ENCODE measurements around the gene MYH2. TPM values are rescaled to one million over a fixed set of nuclear protein-coding genes. Genes with fewer than 3 reads are reported as not detected.
"Not testable (repeated sequence)": the region's sequence is repeated elsewhere in the genome, so short reads cannot be mapped to it uniquely, and the experiment has no call there.

Gene MYH2
- total and polyA plus RNA-seq, 2 of the 13 experiments (the other 11 are each of a cell fraction or from before 2014, with no cell fraction given): not detected

- in situ Hi-C loops (cut with HindIII; ENCODE audit: extremely low pct_ligation_motif_present, low pct_unique_long_range_greater_than_20kb); H3K36me3 ChIP-seq (replicated peaks in 1 of 2; ENCODE audit: control insufficient read depth in 1 of 2, insufficient read depth in 2 of 2, low read length in 2 of 2); H3K4me2 ChIP-seq (ENCODE audit: low read depth, low read length); H4K20me1 ChIP-seq (ENCODE audit: insufficient read depth, low read length); CTCF ChIA-PET (ENCODE audit: low intra/inter-chr PET ratio, low total read pairs); H3K79me2 ChIP-seq (ENCODE audit: insufficient read depth, low read length); H3K9ac ChIP-seq (ENCODE audit: insufficient read depth, low read depth, low read length); H3K4me3 ChIP-seq (replicated peaks in 1 of 3; ENCODE audit: insufficient read depth in 1 of 3, low read depth in 2 of 3, low read length in 3 of 3); H2AFZ ChIP-seq (ENCODE audit: low read length); H3K4me1 ChIP-seq (ENCODE audit: insufficient read depth, low read length); H3K27me3 ChIP-seq (ENCODE audit: control insufficient read depth in 1 of 2, insufficient read depth in 2 of 2, low read length in 2 of 2); DNase-seq (ENCODE audit: low spot score); POLR2A ChIA-PET; H3K27ac ChIP-seq (ENCODE audit: extremely low read length, insufficient read depth, low read length); BruUV-seq (replicated peaks); intact Hi-C loops (cut with micrococcal nuclease; ENCODE audit: unreplicated experiment); TF ChIP-seq ATF7 (CRISPR knock-in tag; IDR thresholded peaks at IDR 0.05): not testable (repeated sequence)
- FAIRE-seq (peak; percentile 37), ATAC-seq (peak; percentile 49; the same call in 2 of the 3 replicates)
- WGBS (ENCODE audit: low lambda C conversion rate): 13% methylated on average over 5 of the region's 5 CpGs
- TF ChIP-seq ATF7 (IDR thresholded peaks at IDR 0.05): 0 out of 2 replicates have a peak, but pooled peaks have one; percentile 8
- H3K9me3 ChIP-seq (ENCODE audit: low read length): peaks cover 13% of the 10 kb centered on the region
Measured at GRCh38 chr17:10543486-10543885, 6.0 kb downstream of the MYH2 start.

GRCh38 chr17:10541179-10541578 is 8.3 kb downstream of the MYH2 start:
- H3K9ac ChIP-seq (ENCODE audit: insufficient read depth, low read depth, low read length); H3K79me2 ChIP-seq (ENCODE audit: insufficient read depth, low read length); H3K4me3 ChIP-seq (replicated peaks in 1 of 3; ENCODE audit: insufficient read depth in 1 of 3, low read depth in 2 of 3, low read length in 3 of 3); H2AFZ ChIP-seq (ENCODE audit: low read length); H3K27ac ChIP-seq (ENCODE audit: extremely low read length, insufficient read depth, low read length); CTCF ChIA-PET (ENCODE audit: low intra/inter-chr PET ratio, low total read pairs); H3K27me3 ChIP-seq (ENCODE audit: control insufficient read depth in 1 of 2, insufficient read depth in 2 of 2, low read length in 2 of 2); intact Hi-C loops (cut with micrococcal nuclease; ENCODE audit: unreplicated experiment); FAIRE-seq; DNase-seq (ENCODE audit: low spot score); H3K4me1 ChIP-seq (ENCODE audit: insufficient read depth, low read length); H3K4me2 ChIP-seq (ENCODE audit: low read depth, low read length); H3K36me3 ChIP-seq (replicated peaks in 1 of 2; ENCODE audit: control insufficient read depth in 1 of 2, insufficient read depth in 2 of 2, low read length in 2 of 2); POLR2A ChIA-PET; ATAC-seq; H4K20me1 ChIP-seq (ENCODE audit: insufficient read depth, low read length); in situ Hi-C loops (cut with HindIII; ENCODE audit: extremely low pct_ligation_motif_present, low pct_unique_long_range_greater_than_20kb); BruUV-seq (replicated peaks): not testable (repeated sequence)
- WGBS (ENCODE audit: low lambda C conversion rate): 7% methylated on average over 6 of the region's 6 CpGs
- peaks cover 13% of the 10 kb centered on the region for H3K9me3 ChIP-seq (ENCODE audit: low read length)

- ChIA-PET POLR2A (no interaction called here), CTCF (ENCODE audit: low intra/inter-chr PET ratio, low total read pairs) (no interaction called here)
- Histone ChIP-seq H4K20me1 (ENCODE audit: insufficient read depth, low read length) (no peaks in the 10 kb centered on the region), H2AFZ (ENCODE audit: low read length) (no peak overlapping the region), H3K36me3 (replicated peaks in 1 of 2; ENCODE audit: control insufficient read depth in 1 of 2, insufficient read depth in 2 of 2, low read length in 2 of 2) (no peaks in the 10 kb centered on the region), H3K27me3 (ENCODE audit: control insufficient read depth in 1 of 2, insufficient read depth in 2 of 2, low read length in 2 of 2) (peaks cover 0 to 3% of the 10 kb centered on the region in 2 experiments; a peak in 1 of 5 replicates), H3K27ac (ENCODE audit: extremely low read length, insufficient read depth, low read length) (no peak overlapping the region), H3K9me3 (ENCODE audit: low read length) (no peaks in the 10 kb centered on the region), H3K9ac (ENCODE audit: insufficient read depth, low read depth, low read length) (no peak overlapping the region), H3K4me1 (ENCODE audit: insufficient read depth, low read length) (0 out of 2 replicates have a peak, but pooled peaks cover under 1% of the 10 kb centered on the region), H3K4me3 (replicated peaks in 1 of 3; ENCODE audit: insufficient read depth in 1 of 3, low read depth in 2 of 3, low read length in 3 of 3) (no peak overlapping the region), H3K4me2 (ENCODE audit: low read depth, low read length) (no peak overlapping the region), H3K79me2 (ENCODE audit: insufficient read depth, low read length) (no peaks in the 10 kb centered on the region)
- intact Hi-C loops (cut with micrococcal nuclease; ENCODE audit: unreplicated experiment): no loop called here
- no peak for DNase-seq (ENCODE audit: low spot score)
- WGBS (ENCODE audit: low lambda C conversion rate): 8% methylated on average over 1 of the region's 1 CpG
- TF ChIP-seq ZFP62 (CRISPR knock-in tag; IDR thresholded peaks at IDR 0.05) (no peak), MAFF (IDR thresholded peaks at IDR 0.05; ENCODE audit: low read depth, low read length) (peak; percentile 71), MAFK (conservative IDR thresholded peaks at IDR 0.05 in 1 of 2, IDR thresholded peaks at IDR 0.05 in 1 of 2; ENCODE audit: low read length in 2 of 2) (peak; percentile 47 to 84; a peak in 3 of 4 replicates)
- FAIRE-seq: no peak
- no TSS peak for BruUV-seq (replicated peaks)
- in situ Hi-C loops (cut with HindIII; ENCODE audit: extremely low pct_ligation_motif_present, low pct_unique_long_range_greater_than_20kb): no loop called here
- ATAC-seq: no peak
Measured at GRCh38 chr17:10532026-10532425, 17.4 kb downstream of the MYH2 start.

All from HepG2 (cell line).